NCI-H1436 (cell line): Measurements from ENCODE around the gene GRP.
A peak's percentile ranks its signal among the peaks of the same experiment; 100 is the strongest.
"Not testable (repeated sequence)": the region's sequence is repeated elsewhere in the genome, so short reads cannot be mapped to it uniquely, and the experiment has no call there.

Experiments
- DNase-seq: peaks from one replicate; lab custom pipeline; 2025; lab: John Stamatoyannopoulos, UW

Gene GRP

DNA sequence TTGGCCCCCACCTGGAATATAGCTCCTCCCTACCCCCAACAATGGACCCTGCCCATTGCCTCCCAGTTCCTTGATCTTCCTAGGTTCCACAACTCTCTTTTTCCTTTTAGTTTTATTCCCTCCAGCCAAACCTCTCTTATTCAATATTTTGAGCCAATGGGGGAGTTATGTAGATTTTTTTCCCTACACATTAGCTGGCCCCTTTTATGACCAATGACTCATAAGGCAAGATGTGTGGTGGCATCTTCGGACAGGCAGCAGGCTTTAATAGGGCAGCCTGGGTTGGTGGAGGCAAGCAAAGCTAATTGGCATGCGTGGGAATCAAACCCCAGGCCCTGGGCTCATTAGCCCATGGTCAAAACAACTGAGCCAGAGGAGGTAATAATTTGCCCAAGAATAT, 9.2 kb downstream of the GRP start:
- no peak for DNase-seq

DNA sequence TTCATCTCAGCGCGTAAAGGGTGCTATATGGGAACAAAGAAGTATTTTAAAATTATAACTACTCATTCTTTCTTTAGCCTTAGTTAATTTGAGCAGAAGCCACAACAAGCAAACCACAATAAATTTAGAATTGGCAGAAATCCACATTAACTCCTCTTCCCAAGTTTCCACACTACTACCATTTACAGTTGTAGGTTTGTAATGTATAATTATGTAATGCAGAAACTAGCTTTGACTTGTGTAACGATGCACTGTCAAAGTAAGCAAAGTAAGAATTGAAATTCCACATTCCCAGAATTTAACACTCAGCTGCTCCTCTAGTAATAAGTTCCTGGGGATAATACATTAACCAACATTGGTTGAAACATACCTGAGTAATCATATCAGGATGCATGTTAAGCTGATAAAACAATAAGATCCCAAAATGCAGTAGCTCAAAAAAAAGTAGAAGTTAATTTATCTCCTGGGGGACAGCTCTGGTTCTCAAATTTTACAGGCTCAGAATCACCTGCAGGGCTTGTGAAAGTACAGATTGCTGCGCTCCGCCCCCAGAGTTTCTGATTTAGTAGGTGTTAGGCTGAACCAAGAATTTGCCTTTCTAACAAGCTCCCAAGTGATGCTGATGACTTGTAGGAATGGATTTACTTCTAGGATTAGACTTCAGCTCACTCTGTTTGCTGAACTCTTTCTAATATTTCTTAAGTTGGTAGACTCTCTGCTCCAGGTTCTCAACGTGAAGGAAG, 9.9 kb downstream of the GRP start:
- DNase-seq, result no peak

DNA sequence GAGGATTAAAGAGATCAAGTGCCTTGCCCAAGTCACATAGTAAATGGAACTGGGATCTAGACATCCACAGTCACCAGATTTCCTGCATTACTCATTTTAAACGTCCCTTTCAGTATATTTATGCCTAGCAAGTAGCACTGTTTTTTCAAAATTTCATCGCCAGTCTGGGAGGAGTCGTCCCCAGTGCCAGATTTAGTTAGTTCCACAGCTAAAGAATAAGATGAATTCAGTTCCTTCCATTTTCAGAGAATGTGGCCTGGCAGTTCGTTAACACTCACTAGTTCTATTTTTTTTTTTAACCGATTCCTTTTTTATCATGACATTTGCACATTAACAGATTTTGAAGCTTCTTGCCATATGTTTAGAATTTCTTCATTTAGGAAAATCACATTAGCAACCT, 11.2 kb downstream of the GRP start:
- DNase-seq, result no peak

DNA sequence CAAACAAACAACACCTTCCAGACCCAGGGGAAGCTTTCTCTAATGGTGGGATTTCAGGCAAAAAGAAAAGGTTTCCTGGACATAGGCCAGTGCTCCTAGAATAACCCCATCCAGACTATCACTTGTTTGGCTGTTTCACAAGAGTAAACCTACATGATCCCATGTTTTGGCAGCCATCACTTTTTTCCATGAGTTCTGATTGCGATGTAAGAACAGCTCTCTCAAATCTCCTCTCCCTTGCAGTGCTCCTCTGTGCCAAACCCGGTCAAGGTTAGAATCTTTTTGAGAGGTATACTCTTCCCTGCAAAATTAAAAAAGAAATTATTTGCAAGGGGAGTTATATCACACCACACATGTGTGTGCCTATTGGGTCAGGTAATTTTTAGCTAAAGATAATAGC, 11.9 kb downstream of the GRP start:
- no peak for DNase-seq

DNA sequence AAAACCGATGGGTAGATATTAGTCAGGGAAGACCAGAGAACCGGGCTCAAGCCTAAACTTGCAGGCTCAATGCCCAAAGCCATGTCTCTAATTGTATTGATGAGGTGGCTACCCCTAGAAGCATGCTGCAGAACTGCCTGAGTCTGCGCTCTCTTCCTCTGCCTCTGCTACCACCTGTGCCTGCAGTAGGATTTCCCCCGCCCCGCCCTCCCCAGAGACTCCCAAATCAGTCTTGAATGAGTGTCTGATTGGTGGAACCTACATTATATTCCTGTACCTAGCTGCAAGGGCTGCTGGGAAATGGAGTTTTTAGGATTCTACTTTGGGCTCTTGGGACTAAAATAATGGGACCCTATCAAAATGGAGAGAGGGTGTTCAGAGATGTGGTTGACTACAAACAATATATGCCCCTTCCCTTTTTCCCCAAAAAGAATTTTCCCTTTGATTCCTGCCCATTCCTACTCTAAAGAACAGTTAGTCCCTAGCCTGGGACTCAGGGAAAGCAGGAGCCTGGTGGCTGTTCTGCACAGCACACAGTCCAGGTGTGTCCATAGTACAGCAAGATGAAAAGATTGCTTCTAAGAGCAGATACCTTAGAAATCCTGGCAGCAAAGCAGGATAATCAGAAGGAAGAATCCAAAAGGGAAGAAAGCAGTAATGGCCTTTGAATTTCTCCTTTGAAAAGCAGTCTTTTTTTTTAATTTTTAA, 12.5 kb downstream of the GRP start:
- DNase-seq, result peak; percentile 28

DNA sequence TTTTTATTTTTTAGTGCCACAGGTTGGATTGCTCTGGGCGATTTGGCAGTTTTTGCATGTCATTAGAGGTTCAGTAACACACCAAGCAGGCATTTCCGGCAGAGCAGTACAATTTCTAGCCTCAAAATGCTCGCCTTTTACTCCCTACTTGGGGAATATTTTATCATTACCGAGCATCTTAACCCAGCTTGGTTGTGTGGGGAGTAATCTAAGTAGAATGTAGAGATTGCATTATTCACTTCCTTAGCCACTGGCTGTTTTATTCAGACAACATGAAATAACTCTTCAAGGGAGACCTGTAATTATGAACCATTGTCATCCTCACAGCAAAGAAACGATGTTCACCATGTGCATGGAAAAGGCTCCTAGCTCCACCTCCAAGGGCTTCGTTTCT, 13.1 kb downstream of the GRP start:
- DNase-seq, result no peak

DNA sequence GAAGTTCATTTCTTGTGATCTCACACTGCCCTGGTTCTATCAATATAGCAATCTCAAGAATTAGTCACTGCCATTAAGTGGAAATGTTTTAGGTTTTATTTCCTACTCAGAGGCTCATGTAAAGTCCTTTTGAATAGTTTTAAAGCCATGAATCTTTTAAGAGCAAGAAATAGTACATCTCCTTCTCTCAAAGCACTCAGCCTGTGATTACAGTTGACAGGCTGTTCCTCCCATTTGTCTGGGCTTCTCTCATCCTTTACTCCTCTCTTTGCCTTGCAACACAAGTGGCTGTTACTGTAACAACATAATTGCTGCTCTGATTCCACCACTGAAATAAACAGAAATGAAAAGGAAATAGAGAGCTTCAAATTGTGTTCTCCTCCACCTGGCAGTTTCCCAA, 18.4 kb downstream of the GRP start:
- DNase-seq, result peak; percentile 47

DNA sequence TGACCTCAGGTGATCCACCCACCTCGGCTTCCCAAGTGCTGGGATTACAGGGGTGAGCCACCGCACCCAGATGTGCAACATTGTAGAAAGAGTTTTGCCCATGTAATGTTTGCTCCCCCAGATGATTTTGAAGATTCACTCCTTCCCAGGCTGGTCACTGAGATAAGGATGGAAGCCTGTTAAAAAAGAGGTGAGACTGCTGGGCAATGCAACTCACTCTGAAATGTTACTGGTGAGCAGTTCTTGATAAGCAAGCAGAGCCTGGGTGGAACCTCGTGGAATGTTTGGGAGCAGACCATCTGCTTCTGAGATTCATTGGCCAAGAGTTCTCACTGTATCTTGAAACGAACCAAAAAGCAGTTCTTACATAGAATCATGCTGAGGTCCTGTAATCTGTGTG, 19.7 kb downstream of the GRP start:
- no peak for DNase-seq

DNA sequence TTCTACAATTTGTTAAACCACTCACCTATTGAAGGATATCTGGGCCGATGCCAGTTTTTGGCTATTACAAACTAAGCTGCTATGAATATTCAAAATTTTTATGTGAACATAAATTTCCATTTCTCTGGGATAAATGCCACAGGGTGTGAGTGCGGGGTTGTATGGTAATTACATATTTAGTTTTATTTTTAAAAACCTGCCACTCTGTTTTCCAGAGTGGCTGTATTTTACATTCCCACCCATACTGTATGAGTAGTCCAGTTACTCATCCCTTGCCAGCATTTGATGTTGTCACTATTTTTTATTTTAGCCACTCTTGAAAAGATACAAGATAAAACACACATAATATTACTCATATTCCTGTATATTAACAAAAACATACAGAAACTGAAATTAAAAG, 22.9 kb downstream of the GRP start:
- DNase-seq, result no peak

DNA sequence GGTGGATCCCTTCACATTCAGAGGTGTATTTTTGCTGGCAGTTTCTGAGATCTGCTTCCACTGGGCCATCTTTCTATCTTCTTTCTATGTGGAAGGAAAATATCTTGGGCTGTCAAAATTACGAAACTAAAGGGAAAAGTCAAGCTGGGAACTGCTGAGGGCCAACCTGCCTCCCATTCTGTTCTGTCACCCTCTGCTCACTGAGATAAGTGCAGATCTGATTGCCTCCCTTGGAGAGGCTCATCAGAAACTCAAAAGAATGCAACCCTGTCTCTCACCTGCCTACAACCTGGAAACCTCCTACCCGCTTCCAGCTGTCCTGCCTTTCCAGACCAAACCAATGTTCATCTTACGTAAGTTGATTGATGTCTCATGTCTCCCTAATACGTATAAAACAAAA, 26.8 kb downstream of the GRP start:
- DNase-seq, result no peak

DNA sequence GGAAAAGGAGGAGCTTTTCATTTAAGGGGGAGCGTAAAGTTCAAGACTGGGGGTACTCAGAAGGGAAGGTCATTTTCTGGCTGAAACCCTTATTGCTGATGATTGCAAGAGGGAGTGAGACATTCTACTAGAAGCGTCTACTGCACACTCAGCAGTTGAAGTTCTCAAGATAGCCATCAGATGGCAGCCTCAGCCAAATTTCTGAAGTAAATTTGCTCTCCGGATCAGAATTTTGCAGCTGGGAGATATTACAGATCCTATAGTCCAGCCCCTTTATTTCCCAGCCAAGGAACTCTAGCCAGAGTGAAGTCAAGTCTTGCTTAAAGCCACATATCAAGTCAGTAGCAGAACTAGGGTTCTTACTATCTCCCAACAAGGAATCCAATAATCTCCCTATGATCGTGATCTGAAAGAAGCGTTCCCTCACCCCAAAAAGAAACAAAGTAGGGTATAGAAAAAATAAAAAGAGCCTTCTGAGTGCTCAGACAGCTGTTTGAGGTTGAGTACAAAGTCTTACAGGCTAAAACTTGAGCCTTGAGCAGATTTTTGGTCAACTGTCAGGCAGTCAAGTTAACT, 29.3 kb downstream of the GRP start:
- DNase-seq, result peak; percentile 55

DNA sequence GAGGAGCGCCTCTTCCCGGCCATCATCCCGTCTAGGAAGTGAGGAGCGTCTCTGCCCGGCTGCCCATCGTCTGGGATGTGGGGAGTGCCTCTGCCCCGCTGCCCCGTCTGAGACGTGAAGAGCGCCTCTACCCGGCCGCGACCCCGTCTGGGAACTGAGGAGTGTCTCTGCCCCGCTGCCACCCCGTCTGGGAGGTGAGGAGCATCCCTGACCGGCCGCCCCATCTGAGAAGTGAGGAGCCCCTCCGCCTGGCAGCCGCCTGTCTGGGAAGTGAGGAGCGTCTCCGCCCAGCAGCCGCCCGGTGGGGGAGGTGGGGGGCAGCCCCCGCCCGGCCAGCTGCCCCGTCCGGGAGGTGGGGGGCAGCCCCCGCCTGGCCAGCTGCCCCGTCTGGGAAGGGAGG, 35.5 kb downstream of the GRP start:
- not testable (repeated sequence) for DNase-seq

DNA sequence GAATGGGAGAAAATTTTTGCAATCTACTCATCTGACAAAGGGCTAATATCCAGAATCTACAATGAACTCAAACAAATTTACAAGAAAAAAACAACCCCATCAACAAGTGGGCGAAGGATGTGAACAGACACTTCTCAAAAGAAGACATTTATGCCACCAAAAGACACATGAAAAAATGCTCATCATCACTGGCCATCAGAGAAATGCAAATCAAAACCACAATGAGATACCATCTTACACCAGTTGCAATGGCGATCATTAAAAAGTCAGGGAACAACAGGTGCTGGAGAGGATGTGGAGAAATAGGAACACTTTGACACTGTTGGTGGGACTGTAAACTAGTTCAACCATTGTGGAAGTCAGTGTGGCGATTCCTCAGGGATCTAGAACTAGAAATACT, 41.9 kb downstream of the GRP start:
- DNase-seq, result not testable (repeated sequence)

DNA sequence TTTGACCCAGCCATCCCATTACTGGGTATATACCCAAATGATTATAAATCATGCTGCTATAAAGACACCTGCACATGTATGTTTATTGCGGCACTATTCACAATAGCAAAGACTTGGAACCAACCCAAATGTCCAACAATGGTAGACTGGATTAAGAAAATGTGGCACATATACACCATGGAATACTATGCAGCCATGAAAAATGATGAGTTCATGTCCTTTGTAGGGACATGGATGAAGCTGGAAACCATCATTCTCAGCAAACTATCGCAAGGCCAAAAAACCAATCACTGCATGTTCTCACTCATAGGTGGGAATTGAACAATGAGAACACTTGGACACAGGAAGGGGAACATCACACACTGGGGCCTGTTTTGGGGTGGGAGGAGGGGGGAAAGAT, 42.3 kb downstream of the GRP start:
- DNase-seq, result not testable (repeated sequence)

DNA sequence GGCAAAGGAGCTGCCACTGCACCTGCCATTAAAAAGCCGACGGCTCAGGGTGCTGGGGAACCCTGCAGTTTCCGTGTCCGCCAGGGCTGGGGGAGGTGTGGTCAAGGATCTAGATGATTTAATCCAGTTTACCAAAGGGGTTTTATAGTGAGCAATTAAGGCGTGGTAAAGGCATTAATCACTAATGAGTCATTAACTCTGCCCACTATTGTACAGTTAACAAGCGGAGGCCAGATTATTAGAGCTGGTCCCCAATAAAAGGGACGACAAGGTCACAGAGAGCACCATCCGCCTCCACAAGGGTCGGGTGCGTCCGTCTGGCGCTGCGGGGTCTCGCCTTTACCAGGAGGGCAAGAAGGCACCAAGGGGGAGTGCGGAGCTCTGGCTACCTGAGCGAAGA, 43.7 kb downstream of the GRP start:
- DNase-seq, result no peak

DNA sequence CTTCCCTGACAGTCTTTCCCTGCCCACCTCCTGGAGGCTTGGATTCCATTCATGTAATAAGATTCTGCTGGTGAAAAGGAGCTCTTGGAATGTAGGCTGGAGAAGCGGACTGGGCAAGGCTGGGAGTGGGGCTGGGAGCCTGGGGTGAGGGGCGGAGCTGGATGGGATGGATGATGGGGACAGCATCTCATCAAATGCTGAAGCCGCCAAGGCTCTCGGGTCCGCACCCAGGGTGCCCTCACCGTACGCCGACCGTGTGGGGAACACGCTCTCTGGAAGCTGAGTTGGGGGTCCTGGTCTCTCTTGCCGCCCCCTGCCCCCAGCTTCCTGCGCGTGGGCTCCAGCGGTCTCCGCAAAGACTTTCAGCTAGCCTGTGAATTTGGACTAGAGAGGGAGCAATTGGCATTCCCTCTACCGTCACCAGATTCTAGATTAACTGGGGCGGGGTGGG, 44.2 kb downstream of the GRP start:
- DNase-seq, result no peak

DNA sequence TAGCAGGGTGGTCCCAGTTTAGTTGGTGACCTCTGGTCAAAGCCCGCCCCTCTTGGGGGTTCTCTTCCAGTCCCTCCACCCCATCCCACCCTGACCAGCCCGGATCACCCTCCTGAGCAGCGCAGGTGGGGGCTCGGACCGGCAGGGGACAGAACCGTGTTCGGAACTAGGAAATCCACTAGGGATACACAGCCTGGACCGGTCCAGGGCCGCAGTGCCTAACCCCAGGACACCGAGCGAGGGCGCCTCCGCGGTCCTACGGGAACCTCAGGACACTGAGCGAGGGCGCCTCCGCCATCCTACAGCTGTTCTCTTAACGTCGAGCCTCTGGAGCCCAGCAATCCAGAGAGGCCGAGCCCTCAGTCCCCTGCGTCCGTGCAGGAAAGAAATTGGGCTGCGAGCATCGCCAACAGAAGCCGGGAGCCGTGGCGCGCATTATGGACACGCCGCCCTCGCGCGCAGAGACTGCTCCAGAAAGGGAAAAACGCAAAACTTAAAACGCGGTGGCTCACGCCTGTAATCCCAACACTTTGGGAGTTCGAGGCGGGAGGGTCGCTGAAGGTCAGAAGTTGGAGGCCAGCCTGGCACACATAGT, 44.8 kb downstream of the GRP start:
- no peak for DNase-seq

DNA sequence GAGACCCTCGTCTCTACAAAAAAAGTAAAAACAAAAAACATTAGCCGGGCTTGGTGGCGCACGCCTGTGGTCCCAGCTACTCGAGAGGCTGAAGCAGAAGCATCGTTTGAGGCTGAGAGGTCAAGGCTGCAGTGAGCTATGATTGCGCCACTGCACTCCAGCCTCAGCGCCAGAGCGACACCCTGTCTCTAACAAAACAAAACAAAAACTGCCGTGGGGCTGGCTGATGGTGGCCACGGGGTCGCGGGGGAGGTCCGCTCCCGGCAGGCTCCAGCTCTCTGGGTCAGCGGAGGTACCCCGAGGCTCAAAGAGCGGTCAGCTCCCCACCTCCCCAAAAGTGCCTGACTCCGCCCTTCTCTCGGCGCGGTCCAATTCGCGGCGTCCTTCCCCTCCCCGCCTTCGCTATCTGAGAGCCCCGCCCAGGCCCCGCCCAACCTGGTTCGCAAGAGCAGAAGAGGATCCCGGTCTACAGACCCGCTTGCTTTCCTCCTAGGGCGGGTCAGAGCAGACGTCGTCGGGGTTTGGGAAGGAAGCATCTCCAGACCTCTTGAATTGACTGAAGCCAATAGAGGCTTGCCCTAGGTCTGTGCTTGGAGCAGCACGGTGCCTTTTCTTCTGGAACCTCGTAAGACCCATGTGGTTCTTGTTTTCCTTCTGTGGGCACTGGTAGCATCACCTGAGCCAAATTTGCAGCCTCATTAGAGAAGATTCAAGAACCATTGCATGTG, 45.5 kb downstream of the GRP start:
- peak; percentile 37 for DNase-seq

DNA sequence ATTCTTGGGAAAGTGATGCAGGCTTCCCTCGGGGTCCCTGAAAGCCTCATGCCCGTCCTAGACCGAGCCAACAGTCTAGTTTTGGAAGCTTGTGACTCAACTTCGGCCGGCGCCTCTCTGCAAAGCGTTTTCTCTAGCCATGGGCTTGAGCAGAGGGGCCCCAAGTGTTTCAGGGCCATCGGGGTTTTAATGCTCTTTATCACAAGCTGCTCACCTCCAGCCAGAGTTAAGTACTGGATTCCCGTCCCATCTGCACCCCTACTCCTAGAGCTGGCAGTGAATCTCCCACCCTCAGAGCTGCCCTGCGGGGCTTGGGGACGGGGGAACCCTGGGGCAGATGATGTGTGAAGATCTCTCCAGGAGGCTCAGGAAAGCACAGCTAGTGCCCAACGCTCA, 46.0 kb downstream of the GRP start:
- DNase-seq, result no peak

DNA sequence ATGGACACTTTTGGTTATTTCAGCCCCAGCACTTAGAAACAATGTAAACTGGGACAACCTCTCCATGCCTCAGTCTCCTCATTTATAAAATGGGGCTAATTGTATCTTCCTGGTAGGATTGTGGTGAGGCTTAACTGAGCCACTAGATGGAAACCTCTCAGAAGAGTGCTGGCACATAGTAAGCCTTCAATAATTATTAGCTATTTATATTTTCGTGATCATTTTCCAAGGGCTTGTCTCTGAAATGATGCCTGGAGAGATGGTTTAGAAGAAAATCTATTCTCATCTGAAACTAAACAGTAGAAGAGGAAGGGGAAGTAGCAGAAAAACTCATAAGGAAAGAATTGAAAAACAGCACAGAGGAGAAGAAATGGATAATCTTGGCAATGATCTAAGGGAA, 46.5 kb downstream of the GRP start:
- no peak for DNase-seq

DNA sequence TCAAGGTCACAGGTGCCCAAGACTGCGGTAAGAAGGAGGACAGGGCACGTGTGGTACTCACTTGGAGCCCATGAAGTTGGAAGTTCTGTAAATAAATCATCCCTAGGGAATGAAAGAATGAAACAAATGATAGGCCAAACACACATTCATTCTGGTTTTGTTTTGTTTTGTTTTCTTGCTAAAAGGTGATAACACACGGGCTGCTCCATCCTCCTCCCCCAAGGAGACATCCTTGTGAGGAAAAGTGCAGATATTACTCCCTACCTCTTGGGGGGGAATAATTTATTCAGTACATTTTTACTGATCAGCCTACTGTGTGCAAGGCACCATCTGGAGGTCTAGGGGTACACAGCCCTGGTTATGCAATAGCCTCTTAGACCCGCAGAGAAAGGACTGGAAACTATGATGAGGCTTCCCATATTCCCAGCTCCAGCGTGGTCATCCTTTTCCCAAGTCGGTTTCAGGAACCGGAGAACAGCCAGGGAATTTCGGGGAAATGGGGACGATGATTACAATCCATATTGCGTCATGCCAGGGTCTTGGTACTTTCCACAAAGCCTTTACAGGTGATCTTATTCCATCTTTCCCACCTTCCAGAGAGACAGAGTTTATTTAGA, 47.0 kb downstream of the GRP start:
- no peak for DNase-seq
